Fibroblast of skin of scalp (primary cell): ENCODE data around the gene HOXB4.

Experiments
- DNase-seq: peaks from one replicate; pipeline ENCODE4 v3.0.0-alpha.2; 2013

The HOXB4 gene

GRCh38 chr17:48528153-48528935, 49.8 kb downstream of the HOXB4 start:
- no peak for DNase-seq

GRCh38 chr17:48527547-48527932, 50.6 kb downstream of the HOXB4 start:
- no peak for DNase-seq

GRCh38 chr17:48526608-48527546, 51.3 kb downstream of the HOXB4 start:
- no peak for DNase-seq
